HepG2 (cell line): ENCODE results near the gene CAPG.

Experiments
- ATF1 ChIP-seq: IDR thresholded peaks from 2 replicates; pipeline ENCODE4 v1.6.1; 2016; ENCODE audit warnings: mild to moderate bottlenecking, control low read depth
- FOSL2 ChIP-seq: sonication (generic); formaldehyde crosslinking; IDR thresholded peaks from 2 replicates; pipeline ENCODE4 v1.4.0; 2020; ENCODE audit warnings: missing genetic modification reagents
- NCOR1 ChIP-seq: fragments of 200-600 bp; sonication (generic); IDR thresholded peaks from 2 replicates; pipeline ENCODE4 v1.7.0; 2017; ENCODE audit warnings: antibody characterized with exemption, low read length, borderline replicate concordance
- POLR2A ChIP-seq, 2 experiments: IDR thresholded peaks; 2 replicates each; pipeline ENCODE4 v1.6.1; 2011; ENCODE audit warnings: low read depth in 2 of 2, low read length in 2 of 2, mild to moderate bottlenecking in 1 of 2, moderate library complexity in 1 of 2; ENCODE audit not compliant: insufficient read depth in 1 of 2
- SIN3A ChIP-seq: IDR thresholded peaks from 2 replicates; pipeline ENCODE4 v1.6.1; 2011; ENCODE audit warnings: low read depth, mild to moderate bottlenecking, control low read depth, low read length, borderline replicate concordance
- SMC3 ChIP-seq: IDR thresholded peaks from 2 replicates; pipeline ENCODE4 v1.6.1; 2011; ENCODE audit warnings: low read length, improper control_type of control experiment
- ZSCAN12 ChIP-seq: sonication (generic); formaldehyde crosslinking; IDR thresholded peaks from 2 replicates; pipeline ENCODE4 v1.9.0; 2021; ENCODE audit warnings: mild to moderate bottlenecking, missing genetic modification reagents
- TF ChIP-seq, protein P1 (sequence below): sonication (generic); formaldehyde crosslinking; IDR thresholded peaks from 2 replicates; pipeline ENCODE4 v1.5.0; 2020; ENCODE audit warnings: mild to moderate bottlenecking, missing genetic modification reagents
- TF ChIP-seq, protein P2 (sequence below): sonication (generic); formaldehyde crosslinking; IDR thresholded peaks from 2 replicates; pipeline ENCODE4 v1.5.1; 2020; ENCODE audit warnings: missing genetic modification reagents, mild to moderate bottlenecking, borderline replicate concordance
- TF ChIP-seq, protein P3 (sequence below): sonication (generic); formaldehyde crosslinking; IDR thresholded peaks from 2 replicates; pipeline ENCODE4 v1.4.0; 2020; ENCODE audit warnings: missing genetic modification reagents, mild to moderate bottlenecking, borderline replicate concordance
- TF ChIP-seq, protein P4 (sequence below): sonication (generic); formaldehyde crosslinking; IDR thresholded peaks from 2 replicates; pipeline ENCODE4 v1.5.0; 2020; ENCODE audit warnings: mild to moderate bottlenecking, missing genetic modification reagents, moderate library complexity

DNA sequence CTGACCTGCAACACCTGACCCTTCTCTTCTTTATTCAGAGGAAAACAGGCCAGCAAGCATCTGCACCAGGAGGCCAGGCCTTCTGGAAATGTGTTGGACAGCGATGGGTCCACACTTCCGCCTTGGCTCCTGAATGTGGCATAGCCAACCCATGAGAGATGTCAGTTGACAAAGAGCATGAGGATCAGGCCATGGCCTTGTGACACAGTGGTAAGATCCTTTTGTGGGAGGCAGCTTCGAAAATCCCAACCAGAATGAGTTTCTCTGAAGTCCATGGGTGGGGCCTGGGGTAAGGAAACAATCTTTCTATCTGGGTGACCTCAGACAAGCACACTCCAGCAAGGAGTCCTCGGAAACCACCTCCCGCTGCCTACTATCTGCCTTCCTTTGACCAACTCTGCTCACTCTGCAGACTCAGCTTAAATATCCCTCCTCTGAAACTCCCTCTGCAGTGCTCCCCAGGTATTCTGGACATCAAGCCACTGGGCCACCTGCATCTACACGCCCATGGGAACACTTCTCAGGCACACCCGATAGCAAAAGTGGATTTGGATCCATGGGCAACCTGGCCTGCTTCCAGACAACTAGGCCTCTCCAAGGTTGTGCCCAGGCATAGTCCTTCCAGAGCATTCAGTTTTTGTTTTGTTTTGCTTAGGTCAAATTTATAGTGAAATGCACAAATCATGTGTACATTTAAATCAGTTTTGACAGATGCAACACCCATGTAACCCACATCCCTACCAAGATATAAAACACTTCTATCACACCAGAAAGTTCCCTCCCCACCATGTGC lies 4.8 kb upstream of the CAPG start:
- TF ChIP-seq, protein P1, sequence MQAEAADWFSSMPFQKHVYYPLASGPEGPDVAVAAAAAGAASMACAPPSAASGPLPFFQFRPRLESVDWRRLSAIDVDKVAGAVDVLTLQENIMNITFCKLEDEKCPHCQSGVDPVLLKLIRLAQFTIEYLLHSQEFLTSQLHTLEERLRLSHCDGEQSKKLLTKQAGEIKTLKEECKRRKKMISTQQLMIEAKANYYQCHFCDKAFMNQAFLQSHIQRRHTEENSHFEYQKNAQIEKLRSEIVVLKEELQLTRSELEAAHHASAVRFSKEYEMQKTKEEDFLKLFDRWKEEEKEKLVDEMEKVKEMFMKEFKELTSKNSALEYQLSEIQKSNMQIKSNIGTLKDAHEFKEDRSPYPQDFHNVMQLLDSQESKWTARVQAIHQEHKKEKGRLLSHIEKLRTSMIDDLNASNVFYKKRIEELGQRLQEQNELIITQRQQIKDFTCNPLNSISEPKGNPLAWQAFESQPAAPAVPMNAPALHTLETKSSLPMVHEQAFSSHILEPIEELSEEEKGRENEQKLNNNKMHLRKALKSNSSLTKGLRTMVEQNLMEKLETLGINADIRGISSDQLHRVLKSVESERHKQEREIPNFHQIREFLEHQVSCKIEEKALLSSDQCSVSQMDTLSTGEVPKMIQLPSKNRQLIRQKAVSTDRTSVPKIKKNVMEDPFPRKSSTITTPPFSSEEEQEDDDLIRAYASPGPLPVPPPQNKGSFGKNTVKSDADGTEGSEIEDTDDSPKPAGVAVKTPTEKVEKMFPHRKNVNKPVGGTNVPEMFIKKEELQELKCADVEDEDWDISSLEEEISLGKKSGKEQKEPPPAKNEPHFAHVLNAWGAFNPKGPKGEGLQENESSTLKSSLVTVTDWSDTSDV (CRISPR knock-in tag) = no peak
- TF ChIP-seq NCOR1 (no peak), POLR2A (IDR thresholded peaks at IDR 0.05; ENCODE audit: insufficient read depth in 1 of 2, low read depth in 2 of 2, low read length in 2 of 2) (no peak), FOSL2 (CRISPR knock-in tag) (no peak), ATF1 (CRISPR knock-in tag) (no peak), ZSCAN12 (CRISPR knock-in tag) (no peak), SMC3 (no peak), SIN3A (no peak)
- TF ChIP-seq, protein P2, sequence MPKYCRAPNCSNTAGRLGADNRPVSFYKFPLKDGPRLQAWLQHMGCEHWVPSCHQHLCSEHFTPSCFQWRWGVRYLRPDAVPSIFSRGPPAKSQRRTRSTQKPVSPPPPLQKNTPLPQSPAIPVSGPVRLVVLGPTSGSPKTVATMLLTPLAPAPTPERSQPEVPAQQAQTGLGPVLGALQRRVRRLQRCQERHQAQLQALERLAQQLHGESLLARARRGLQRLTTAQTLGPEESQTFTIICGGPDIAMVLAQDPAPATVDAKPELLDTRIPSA (CRISPR knock-in tag) = no peak
- TF ChIP-seq, protein P3, sequence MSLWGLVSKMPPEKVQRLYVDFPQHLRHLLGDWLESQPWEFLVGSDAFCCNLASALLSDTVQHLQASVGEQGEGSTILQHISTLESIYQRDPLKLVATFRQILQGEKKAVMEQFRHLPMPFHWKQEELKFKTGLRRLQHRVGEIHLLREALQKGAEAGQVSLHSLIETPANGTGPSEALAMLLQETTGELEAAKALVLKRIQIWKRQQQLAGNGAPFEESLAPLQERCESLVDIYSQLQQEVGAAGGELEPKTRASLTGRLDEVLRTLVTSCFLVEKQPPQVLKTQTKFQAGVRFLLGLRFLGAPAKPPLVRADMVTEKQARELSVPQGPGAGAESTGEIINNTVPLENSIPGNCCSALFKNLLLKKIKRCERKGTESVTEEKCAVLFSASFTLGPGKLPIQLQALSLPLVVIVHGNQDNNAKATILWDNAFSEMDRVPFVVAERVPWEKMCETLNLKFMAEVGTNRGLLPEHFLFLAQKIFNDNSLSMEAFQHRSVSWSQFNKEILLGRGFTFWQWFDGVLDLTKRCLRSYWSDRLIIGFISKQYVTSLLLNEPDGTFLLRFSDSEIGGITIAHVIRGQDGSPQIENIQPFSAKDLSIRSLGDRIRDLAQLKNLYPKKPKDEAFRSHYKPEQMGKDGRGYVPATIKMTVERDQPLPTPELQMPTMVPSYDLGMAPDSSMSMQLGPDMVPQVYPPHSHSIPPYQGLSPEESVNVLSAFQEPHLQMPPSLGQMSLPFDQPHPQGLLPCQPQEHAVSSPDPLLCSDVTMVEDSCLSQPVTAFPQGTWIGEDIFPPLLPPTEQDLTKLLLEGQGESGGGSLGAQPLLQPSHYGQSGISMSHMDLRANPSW (CRISPR knock-in tag) = no peak
- TF ChIP-seq, protein P4, sequence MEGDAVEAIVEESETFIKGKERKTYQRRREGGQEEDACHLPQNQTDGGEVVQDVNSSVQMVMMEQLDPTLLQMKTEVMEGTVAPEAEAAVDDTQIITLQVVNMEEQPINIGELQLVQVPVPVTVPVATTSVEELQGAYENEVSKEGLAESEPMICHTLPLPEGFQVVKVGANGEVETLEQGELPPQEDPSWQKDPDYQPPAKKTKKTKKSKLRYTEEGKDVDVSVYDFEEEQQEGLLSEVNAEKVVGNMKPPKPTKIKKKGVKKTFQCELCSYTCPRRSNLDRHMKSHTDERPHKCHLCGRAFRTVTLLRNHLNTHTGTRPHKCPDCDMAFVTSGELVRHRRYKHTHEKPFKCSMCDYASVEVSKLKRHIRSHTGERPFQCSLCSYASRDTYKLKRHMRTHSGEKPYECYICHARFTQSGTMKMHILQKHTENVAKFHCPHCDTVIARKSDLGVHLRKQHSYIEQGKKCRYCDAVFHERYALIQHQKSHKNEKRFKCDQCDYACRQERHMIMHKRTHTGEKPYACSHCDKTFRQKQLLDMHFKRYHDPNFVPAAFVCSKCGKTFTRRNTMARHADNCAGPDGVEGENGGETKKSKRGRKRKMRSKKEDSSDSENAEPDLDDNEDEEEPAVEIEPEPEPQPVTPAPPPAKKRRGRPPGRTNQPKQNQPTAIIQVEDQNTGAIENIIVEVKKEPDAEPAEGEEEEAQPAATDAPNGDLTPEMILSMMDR (CRISPR knock-in tag) = no peak
